GM18909 (cell line): Measurements from ENCODE around the gene PCNX2.

Source experiments
- ATAC-seq: cut with Tn5 transposase; IDR thresholded peaks from one replicate; pipeline ENCODE4 v1.9.1; 2021; ENCODE audit warnings: mild to moderate bottlenecking; ENCODE audit not compliant: unreplicated experiment, poor library complexity

Gene PCNX2

DNA sequence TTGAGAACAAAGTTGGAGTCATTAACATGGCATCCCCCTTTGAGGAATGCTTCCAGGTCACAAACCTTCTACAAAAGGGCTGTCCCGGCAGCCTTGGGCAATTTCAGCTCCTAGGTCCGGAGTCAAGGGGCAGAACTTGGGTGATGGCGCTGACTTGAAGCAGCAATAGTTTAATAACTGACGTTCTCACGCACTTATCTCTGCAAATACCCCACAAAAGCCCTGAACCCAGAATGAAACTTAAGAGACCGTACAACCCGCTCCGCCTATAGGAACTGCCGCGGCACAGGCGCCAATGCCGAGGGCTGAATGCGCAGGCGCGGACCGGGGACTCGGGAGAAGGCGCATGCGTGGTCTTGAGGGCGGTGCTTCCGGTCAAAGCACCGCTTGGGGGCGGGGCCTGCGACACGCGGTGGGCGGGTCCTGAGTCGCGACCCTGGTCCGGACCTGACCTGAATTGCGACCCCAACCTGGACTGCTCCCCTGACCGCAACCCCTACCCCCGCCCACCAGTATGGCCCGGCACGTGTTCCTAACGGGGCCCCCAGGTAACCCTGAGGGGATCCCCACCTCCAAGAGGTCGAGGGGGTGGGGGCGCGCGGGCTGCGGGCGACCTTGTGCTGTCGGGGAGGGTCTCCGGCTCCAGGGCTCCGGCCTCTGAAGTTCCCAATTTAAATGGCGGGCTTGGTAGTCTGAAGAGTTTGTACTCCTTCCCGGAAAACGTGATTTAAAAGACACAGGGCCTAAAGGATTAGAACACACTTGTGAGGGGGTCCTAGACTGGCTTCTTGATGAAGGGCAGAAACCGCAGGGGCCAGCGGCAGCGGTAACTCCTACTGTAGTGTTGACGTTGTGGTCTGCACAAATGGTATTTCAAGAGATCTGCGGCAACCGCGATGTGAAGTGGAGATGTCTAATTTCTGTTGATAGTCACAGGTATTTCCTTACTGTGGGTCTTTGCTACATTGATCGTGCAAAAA is 345.0 kb downstream of the PCNX2 start, which contains the start of gene NTPCR:
Gene NTPCR, plus strand, starts transcription at position 415 of the 980 bp plus-strand sequence. Its CDS starts 100 bp downstream, at position 515.
- peak; percentile 85 for ATAC-seq

DNA sequence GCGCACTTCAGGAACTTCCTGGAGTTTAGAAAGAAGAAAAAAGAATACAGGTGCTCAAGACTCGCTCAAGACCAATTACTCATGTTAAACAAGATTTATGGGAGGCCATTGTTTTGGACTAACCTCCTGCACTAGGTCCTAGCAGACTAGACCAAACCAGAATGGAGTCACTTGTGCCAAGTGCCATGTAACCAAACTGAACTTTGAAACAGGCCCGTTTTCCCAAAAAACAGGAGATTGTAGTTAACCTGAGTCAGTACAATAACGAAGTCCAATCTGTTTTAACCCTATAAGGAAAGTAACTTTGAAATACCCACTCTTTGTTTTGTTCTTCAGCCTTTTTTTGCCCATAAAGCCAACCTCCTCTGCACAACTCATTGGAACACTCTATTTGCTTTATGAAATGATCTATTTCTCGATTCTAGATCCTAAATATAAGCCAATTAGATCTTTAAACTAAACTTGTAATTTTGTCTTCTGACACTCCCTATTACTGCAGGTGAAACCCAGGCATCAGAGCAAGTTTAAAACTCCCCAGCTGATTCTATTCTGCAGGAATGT is 345.8 kb downstream of the PCNX2 start:
- ATAC-seq: no peak

DNA sequence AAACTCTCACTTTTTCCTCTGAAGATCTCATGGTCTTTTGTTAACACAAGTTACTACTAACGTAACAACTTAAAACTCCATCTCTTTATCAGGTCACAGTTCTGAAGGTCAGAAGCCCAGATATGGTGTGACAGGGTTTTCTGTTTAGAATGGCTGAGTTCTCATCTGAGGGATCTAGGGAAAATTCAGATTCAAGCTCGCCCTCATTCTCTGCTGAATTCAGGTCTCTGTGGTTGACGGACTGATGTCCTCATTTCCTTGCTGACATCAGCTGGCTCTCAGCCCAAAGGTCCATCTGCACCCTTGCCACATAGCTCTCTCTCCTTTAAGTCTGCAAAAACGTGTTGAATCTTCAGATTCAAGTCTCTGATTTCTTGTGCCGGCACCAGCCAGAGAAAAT is 351.2 kb downstream of the PCNX2 start:
- no peak for ATAC-seq

DNA sequence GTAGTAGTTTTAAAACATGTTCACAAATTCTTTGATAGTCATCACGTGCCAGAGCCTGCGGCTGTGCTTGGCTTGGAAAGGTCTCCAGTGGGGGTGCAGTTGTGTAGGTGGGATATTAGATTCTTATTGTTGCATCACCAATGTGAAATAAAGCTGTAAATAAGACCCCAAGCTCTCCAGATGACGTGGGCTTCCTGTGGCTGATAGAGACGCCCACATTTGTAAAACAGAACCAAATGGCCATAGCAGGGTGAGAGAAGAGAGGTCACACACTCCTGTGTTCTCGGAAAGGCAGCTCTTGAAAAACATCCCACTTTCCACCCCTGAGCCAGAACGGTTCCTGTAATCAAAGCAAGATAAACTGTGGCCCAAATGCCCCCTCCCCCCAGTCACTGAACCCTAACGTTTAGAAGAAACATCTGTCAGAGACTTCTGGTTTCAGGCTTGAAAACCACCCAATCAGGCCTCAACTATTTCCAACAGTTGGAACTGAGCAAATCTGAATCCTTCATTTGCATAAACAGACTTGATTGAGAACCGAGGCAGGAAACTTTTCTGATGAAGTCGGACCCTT is 351.8 kb downstream of the PCNX2 start:
- ATAC-seq: peak; percentile 59

DNA sequence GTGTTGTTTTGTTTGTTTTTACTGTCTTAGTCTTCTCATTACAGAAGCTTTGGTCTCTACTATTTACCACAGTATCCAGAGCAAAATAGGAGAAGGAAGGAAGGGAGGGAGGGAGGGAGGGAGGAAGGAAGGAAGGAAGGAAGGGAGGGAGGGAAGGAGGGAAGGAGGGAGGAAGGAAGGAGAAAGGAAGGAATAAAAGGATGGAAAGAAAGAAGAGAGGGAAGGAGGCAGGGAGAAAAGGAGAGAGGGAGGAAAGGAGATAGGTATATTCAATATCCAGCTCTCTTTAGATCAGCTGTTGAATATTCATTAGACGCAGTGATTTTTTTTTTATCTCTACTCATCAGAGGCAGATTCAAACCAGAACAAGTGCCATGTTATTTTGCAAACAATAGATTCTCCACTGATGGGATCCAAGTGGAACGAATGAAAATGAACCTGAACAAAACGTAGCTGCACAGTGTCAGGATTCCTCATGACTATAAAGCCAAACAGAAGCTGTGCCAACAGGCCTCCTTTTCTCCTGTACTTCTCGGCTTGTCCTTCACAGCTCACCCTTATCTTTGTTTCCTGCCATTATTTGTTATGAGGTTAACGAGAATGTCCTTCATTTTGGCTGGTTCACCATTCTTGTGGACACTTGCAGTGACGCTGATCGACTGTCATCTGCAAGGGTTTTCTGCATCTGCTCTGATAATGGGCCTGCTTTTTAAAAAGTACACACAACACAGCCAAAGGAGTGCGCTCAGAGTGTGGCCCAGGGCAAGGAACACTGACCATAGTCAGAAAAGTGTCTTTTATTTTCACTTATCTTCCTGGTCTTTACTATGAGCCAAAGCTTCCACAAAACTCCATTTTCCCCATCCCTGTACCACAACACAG is 352.9 kb downstream of the PCNX2 start:
- ATAC-seq: no peak

DNA sequence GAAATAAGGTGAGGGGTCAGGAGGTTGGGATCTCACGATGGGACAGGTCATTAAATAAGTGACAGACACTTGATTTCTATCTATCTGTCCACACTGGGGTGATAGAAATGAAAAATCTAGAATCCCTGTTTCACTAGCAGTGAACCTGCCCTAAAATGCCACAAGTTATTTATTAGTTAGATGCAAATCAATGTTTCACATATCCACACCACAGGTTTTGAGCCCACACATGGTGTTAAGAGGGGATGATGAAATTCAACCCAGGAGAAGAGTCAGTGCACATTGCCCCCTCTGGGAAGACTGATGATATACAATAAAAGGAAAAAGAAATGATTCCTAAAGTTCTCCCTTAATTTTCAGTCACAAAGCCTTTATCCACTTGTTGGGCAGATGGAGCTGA is 355.3 kb downstream of the PCNX2 start:
- peak; percentile 74 for ATAC-seq

DNA sequence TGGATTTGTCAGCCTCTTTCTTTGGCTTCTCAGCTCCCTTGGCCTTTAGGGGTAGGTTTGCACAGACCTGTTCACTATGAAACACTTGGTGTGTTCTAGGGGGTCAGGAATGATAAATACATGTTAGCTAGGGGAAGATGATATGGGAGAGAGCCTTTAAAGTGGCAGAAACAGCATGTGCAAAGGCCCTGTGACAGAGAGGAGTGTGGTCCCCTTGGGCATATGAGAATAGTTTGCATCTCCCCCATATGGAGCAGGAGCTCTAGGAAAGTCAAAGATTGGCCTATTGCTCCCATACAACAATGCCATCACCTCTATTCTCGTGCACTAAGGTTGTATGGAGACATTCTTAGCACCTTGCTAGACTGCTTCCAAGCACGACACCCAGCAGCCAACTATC is 355.8 kb downstream of the PCNX2 start:
- ATAC-seq: no peak

DNA sequence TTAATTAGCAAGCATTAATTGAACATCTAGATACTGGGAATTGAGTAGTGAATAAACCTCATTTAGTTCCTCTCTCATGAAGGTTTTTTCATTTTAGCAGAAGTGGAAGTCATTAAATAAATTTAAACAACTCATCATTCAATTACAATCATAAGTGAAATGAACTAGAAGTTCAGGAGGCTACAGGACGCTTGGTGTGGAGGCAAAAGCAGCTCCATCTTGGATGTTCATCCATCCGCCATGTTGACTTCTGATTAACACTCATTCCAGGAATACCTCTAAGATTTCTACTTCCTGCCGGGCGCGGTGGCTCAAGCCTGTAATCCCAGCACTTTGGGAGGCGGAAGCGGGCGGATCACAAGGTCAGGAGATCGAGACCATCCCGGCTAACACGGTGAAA is 356.6 kb downstream of the PCNX2 start:
- no peak for ATAC-seq

DNA sequence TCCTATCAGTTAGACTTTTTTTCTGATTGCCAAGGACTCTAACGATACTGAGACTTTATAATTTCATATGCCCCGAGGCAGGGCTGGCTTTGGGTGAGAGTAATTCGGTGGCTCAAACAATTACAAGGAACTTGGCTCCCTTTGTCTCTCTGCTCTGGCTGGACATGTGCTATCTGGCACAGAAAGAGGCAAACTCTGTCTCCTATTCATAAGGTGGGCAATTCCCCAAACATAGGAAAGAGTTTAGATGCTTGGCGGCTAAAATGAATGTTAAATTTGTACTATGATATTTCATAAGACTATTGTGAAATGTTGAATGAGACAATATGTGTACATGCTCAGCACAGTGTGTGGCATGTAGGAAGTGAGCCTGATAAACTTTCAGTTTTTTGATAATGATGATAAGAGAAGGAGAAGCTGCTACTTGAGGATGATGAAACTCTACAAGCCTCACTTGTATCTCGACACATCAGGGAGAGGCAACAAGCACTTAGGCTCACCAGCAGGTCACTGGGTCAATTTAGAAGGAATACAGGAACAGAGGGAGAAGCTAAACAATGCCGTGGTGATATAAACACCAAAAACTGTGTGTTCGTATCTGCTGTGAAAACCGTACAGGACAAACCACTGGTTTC is 357.7 kb downstream of the PCNX2 start:
- no peak for ATAC-seq

DNA sequence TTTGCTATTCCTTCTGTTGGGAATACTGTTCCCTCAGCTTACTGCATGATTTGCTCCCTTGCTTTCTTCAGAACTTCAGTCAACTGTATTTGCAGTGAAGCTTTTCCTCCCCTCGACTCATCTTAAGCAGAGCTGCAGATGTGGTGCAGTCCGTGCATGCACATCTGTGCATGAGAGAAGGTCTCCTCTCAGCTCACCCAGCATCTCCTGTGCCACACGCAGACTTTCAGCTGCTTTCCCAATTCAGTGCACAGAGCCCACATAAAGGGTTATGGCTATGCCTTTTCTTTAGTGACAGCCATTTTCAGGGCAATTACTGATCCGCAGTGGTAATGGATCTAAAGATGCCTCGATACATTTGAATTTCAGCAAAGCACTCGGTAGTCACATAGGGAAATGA is 358.6 kb downstream of the PCNX2 start:
- no peak for ATAC-seq
